Natural killer cell treated with Interleukin-12 subunit alpha and Interleukin-12 subunit beta and Interleukin-15 and Interleukin-18, amount 100 ng/mL, for 72 hours (primary cell): ENCODE data around the gene PKDREJ. TPM values are rescaled to one million over a fixed set of nuclear protein-coding genes. Genes with fewer than 3 reads are reported as not detected.

ENCODE experiments used
- ATAC-seq, 2 donors: fragments of 150-1000 bp; cut with Tn5 transposase in 1 of 2; sonication (Bioruptor Pico), chemical (Tn5 transposase) in 1 of 2; 2 replicates each; pipeline ENCODE4 v1.10.0; 2021
- DNase-seq: peaks from one replicate; pipeline ENCODE4 v3.0.0; 2022; ENCODE audit warnings: low spot score
- H3K27ac Mint-ChIP-seq, 2 donors: 1 replicate in 1 of 2; 2 replicates in 1 of 2; pipeline ENCODE4 v1.8.0; 2022; ENCODE audit warnings: mixed read lengths in 2 of 2, mild to moderate bottlenecking in 1 of 2, moderate library complexity in 1 of 2
- H3K27me3 Mint-ChIP-seq, 2 donors: 1 replicate in 1 of 2; 2 replicates in 1 of 2; pipeline ENCODE4 v1.8.0; 2022; ENCODE audit warnings: mixed read lengths in 2 of 2
- H3K36me3 Mint-ChIP-seq: one replicate; pipeline ENCODE4 v1.8.0; 2022; ENCODE audit warnings: mixed read lengths
- H3K4me1 Mint-ChIP-seq, 2 donors: 1 replicate in 1 of 2; 2 replicates in 1 of 2; pipeline ENCODE4 v1.8.0; 2022; ENCODE audit warnings: low read depth in 2 of 2, mixed read lengths in 2 of 2, mild to moderate bottlenecking in 1 of 2
- H3K4me3 Mint-ChIP-seq: one replicate; pipeline ENCODE4 v1.8.0; 2022; ENCODE audit warnings: mixed read lengths
- H3K9me3 Mint-ChIP-seq: 2 replicates; pipeline ENCODE4 v1.8.0; 2022; ENCODE audit warnings: mixed read lengths
- total RNA-seq, 2 donors: library from RNA; stranded (reverse); gene quantifications; one replicate each; pipeline ENCODE4 v1.2.3, GENCODE V29; 2022

PKDREJ gene
- total RNA-seq, 2 donors from 2014 or later = 0.07 TPM; not detected in 1

DNA sequence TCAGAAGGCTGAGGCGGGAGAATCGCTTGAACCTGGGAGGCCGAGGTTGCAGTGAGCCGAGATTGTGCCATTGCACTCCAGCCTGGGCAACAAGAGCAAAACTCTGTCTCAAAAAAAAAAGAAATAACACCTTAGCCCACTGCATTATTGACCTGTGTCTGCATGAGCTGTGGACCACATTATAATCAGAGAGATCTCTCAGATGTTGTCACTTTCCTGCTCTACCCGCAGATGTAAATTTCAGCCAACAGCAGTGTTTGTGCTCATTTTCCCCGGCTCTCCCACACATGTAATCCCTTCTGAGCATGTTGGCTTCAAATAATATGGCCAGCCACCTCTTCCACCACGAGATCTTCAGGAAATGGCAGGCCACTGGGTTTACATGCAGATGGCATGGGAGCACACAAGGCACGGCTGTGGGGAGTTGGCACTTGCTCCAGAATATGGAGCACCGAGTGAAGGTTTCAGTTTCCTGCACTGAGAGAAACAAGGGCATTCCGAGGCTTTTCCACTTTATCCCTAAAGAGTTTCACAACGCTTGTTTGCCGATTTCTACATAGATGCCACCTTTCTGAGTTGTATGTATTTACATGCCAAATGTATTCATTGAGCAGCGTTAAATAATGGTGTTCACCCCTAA, 32.8 kb downstream of the PKDREJ start:
- H3K9me3 Mint-ChIP-seq = no peaks in the 10 kb centered on the region
- peak overlapping the region in 1 of 2 donors; percentile 31 for H3K27ac Mint-ChIP-seq
- DNase-seq = no peak
- H3K27me3 Mint-ChIP-seq = no peaks in the 10 kb centered on the region
- ATAC-seq = peak in 1 of 2 donors; percentile 45
- H3K36me3 Mint-ChIP-seq = peaks cover 7% of the 10 kb centered on the region
- H3K4me3 Mint-ChIP-seq = peak overlapping the region; percentile 25
- peaks cover 10 to 12% of the 10 kb centered on the region in 2 donors for H3K4me1 Mint-ChIP-seq

DNA sequence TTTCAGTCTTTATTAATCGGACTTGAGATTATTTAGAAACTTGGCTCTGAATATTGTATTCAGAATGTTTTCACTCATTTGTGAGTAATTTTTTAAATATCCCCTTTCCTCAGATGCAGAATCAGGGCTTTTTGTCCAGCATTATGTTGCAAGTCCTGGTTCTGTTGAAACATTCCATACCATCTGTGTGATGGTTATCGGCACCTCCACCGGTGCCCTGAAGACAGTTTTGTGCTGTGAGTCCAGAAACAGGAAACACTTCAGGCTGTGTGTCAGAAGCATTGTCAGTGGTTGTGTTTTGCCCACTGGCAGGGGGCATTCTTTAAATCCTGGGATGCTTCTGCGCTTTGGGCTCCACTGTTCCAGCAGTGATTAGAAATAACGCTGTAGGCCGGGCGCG, 33.4 kb downstream of the PKDREJ start:
- DNase-seq (no peak), ATAC-seq (no peak)
- peaks cover 7% of the 10 kb centered on the region for H3K36me3 Mint-ChIP-seq
- no peak overlapping the region for H3K27ac Mint-ChIP-seq
- no peaks in the 10 kb centered on the region for H3K27me3 Mint-ChIP-seq
- no peaks in the 10 kb centered on the region for H3K9me3 Mint-ChIP-seq
- peaks cover 6 to 12% of the 10 kb centered on the region in 2 donors for H3K4me1 Mint-ChIP-seq
- H3K4me3 Mint-ChIP-seq = no peak overlapping the region

DNA sequence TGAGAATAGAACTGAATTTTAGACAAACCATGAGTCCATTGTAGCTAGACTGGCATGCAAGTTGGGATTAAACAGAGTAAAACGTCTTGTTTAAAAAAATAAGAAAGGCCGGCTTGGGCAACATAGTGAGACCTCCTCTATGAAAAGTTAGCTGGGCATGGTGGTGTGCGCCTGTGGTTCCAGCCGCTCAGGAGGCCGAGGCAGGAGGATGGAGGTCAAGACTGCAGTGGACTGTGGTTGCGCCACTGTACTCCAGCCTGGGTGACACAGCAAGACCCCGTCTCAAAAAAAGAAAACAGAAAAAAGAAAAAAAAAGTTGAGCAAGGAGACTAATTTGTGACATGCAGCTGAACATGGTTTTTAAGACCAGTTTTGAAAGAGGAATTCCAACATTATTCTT, 36.6 kb downstream of the PKDREJ start:
- H3K27ac Mint-ChIP-seq = no peak overlapping the region
- no peaks in the 10 kb centered on the region for H3K9me3 Mint-ChIP-seq
- H3K4me3 Mint-ChIP-seq = no peak overlapping the region
- DNase-seq (no peak), ATAC-seq (no peak)
- peaks cover 7% of the 10 kb centered on the region for H3K36me3 Mint-ChIP-seq
- H3K27me3 Mint-ChIP-seq = no peaks in the 10 kb centered on the region
- H3K4me1 Mint-ChIP-seq = peaks cover 4 to 12% of the 10 kb centered on the region in 2 donors

DNA sequence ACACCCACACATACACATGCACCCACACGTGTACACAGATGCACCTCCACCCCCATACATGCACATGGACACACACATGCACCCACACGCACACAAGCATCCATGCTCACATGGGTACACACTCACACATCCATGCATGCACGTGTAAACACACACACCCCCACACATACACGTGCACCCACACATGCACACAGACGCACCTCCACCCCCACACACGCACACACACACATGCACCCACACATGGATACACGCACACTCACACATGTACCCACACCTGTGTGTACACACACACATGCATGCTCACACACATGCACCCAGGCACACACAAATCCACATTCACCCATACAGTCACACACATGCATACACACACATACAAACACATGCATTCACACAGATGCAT, 37.5 kb downstream of the PKDREJ start:
- ATAC-seq (peak in 1 of 2 donors; percentile 6), DNase-seq (no peak)
- Mint-ChIP-seq H3K27me3 (no peaks in the 10 kb centered on the region), H3K36me3 (peaks cover 7% of the 10 kb centered on the region), H3K4me3 (no peak overlapping the region), H3K27ac (no peak overlapping the region), H3K4me1 (peaks cover 7 to 11% of the 10 kb centered on the region in 2 donors), H3K9me3 (no peaks in the 10 kb centered on the region)

DNA sequence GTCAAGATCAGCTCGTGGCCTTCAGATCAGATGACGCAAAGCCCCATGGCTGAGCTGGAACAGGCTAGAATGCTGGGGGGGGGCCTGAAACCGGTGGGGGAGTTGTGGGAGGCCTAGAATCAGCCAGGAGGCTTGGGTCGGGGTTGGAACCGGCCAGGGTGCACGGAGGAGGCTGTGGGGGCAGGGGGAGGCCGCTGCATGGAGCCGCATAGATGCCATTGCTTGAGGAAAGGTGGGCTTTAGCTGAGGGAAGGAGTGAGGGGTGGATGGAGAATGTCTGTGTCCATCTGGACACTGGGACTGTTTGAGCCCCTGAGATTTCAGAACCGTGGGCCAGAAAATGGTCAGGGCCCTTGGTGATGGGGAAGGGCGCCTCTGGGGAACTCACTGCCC, 38.2 kb downstream of the PKDREJ start:
- Mint-ChIP-seq H3K9me3 (no peaks in the 10 kb centered on the region), H3K27me3 (no peaks in the 10 kb centered on the region), H3K4me3 (no peak overlapping the region), H3K27ac (peak overlapping the region in 1 of 2 donors; percentile 26), H3K4me1 (peaks cover 3 to 7% of the 10 kb centered on the region in 2 donors), H3K36me3 (peaks cover 7% of the 10 kb centered on the region)
- DNase-seq = no peak
- ATAC-seq = no peak

DNA sequence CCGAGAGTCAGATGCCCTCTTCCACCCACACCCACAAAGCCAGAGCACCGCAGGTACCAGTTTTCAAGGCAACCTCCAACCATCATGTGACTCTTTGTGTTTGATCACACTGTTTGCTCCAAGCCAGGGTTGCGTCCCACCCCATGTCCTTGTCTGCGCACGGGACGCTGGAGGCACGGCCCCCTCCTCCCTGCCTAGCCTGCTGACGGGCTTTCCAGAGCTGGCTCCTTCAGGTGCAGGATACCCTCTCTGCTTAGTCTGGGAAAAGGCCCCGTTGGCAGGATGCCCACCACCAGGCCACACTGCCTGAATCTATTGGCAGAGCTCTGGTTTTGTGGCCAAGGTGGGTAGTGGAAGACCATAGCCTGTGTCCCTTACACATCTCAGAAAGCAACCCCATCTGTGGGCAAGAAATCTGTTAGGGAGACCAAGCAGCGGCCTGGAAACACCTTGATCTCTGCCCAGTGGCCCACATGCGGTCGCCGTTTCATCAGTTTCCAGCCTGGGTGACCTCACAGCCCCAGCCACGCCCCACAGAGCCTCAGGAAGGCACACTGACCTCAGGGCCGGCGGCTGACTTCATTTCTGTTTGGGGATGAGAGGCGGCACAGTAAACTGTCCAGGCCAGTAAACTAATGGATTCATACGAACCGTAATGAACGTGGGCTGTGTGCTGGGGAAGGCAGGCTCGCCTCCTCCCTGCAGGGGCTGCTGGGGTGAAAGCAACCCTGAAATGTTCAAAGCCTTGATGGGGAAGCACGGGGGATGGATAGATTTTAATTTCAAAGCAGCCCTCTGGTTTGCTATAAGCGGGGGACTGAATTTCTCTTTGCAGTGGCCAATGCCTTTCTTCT, 38.9 kb downstream of the PKDREJ start:
- peak in 1 of 2 donors; percentile 60 for ATAC-seq
- no peaks in the 10 kb centered on the region for H3K27me3 Mint-ChIP-seq
- H3K4me3 Mint-ChIP-seq = no peak overlapping the region
- peak overlapping the region in 1 of 2 donors; percentile 26 for H3K27ac Mint-ChIP-seq
- H3K4me1 Mint-ChIP-seq = peaks cover 7 to 12% of the 10 kb centered on the region in 2 donors
- peaks cover 7% of the 10 kb centered on the region for H3K36me3 Mint-ChIP-seq
- H3K9me3 Mint-ChIP-seq = no peaks in the 10 kb centered on the region
- DNase-seq = no peak

DNA sequence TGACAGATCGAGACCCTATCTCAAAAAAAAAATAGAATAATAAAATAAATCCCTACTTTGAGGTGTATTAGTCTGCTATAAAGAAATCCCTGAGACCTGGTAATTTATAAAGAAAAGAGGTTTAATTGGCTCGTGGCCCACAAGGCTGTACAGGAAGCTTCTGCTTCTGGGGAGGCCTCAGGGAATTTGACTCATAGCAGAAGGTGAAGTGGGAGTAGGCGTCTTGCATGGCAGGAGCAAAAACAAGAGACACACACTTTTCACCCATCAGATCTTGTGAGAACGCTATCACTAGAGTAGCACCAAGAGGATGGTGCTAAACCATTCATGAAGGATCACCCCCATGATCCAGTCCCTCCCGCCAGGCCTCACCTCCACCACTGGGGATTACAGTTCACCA, 42.2 kb downstream of the PKDREJ start:
- Mint-ChIP-seq H3K4me1 (peaks cover 7 to 10% of the 10 kb centered on the region in 2 donors), H3K36me3 (peaks cover 5% of the 10 kb centered on the region), H3K27me3 (no peaks in the 10 kb centered on the region), H3K4me3 (no peak overlapping the region), H3K9me3 (no peaks in the 10 kb centered on the region), H3K27ac (no peak overlapping the region)
- no peak for ATAC-seq
- DNase-seq = no peak

DNA sequence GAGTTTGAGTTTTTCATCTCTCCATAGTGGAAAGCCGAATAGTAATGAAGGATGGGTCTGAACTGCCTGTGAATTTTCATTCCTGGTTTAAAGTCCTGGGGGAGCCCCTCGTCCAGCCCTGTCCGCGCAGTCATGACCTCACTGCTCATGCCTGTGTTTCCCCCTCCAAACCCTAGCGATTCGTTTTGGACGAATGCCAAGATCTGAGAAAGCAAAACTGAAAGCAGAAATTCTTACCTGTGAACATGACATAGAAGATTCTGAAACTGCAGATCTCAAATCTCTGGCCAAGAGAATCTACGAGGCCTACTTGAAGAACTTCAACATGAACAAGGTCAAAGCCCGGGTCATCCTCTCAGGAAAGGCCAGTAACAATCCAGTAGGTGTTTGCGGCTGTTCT, 43.5 kb downstream of the PKDREJ start:
- no peak overlapping the region for H3K4me3 Mint-ChIP-seq
- peaks cover 6 to 9% of the 10 kb centered on the region in 2 donors for H3K4me1 Mint-ChIP-seq
- ATAC-seq (no peak), DNase-seq (no peak)
- no peaks in the 10 kb centered on the region for H3K9me3 Mint-ChIP-seq
- no peaks in the 10 kb centered on the region for H3K27me3 Mint-ChIP-seq
- no peak overlapping the region for H3K27ac Mint-ChIP-seq
- H3K36me3 Mint-ChIP-seq = no peaks in the 10 kb centered on the region

DNA sequence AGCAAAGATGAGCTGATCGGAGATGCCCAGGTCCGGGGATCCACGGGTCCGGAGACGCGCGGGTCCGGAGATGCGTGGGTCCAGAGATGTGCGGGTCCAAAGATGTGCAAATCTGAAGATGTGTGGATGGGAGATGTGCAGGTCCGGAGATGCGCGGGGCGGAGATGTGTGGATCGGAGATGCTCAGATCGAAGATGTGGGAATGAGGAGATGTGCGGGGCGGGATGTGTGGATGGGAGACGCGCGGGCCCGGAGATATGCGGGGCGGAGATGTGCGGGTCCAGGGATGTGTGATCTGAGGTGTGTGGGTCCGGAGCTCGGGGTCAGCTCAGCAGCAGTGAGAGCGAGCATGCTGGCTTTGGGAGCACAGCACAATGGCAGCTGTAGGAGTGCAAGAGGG, 48.5 kb downstream of the PKDREJ start:
- ATAC-seq (no peak), DNase-seq (no peak)
- H3K27ac Mint-ChIP-seq = no peak overlapping the region
- no peaks in the 10 kb centered on the region for H3K9me3 Mint-ChIP-seq
- no peak overlapping the region for H3K4me3 Mint-ChIP-seq
- no peaks in the 10 kb centered on the region for H3K27me3 Mint-ChIP-seq
- peaks cover 31% of the 10 kb centered on the region for H3K36me3 Mint-ChIP-seq
- H3K4me1 Mint-ChIP-seq = peaks cover 3 to 20% of the 10 kb centered on the region in 2 donors

DNA sequence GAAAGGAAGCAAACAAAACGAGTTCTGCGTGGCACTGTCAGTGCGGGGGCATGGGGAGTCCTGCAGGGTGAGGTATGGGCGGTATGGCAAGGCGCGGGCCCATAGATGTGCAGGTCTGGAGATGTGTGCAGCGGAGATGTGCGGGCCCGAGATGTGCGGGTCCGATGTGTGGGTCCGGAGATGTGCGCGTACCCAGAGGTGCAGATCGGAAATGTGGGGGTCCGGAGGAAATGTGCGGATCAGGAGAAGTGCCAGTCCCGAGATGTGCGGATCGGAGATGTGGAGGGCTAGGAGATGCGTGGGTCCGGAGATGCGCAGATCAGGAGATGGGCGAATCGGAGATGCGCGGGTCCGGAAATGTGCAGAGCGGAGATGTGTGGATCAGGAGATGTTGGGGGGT, 49.0 kb downstream of the PKDREJ start:
- peak overlapping the region in 1 of 2 donors; percentile 58 for H3K27ac Mint-ChIP-seq
- no peaks in the 10 kb centered on the region for H3K27me3 Mint-ChIP-seq
- H3K4me3 Mint-ChIP-seq = no peak overlapping the region
- no peak for ATAC-seq
- peaks cover 0 to 16% of the 10 kb centered on the region in 2 donors for H3K4me1 Mint-ChIP-seq
- H3K36me3 Mint-ChIP-seq = peaks cover 35% of the 10 kb centered on the region
- peaks cover 3% of the 10 kb centered on the region for H3K9me3 Mint-ChIP-seq
- DNase-seq = no peak

DNA sequence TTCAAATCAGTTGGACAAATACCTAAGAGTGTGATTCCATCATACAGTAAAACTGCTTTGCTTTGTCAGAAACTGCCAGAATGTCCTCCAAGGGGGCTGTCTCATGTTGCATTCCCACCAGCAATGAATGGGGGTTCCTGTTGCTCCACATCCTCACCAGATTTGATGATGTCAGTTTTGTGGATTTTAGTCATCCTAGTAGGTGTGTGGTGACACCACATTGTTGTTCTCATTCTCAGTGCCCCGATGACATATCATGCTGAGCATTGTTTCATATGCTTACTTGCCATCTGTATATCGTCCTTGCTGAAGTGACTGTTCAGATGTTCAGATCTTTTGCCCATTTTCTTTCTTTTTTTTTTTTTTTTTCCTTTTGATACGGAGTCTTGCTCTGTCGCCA, 50.1 kb downstream of the PKDREJ start:
- no peak overlapping the region for H3K4me3 Mint-ChIP-seq
- H3K4me1 Mint-ChIP-seq = peaks cover 0 to 19% of the 10 kb centered on the region in 2 donors
- peak overlapping the region in 1 of 2 donors; percentile 69 for H3K27ac Mint-ChIP-seq
- peaks cover 44% of the 10 kb centered on the region for H3K36me3 Mint-ChIP-seq
- H3K27me3 Mint-ChIP-seq = no peaks in the 10 kb centered on the region
- peak; percentile 81 to 86 for ATAC-seq
- H3K9me3 Mint-ChIP-seq = peaks cover 10% of the 10 kb centered on the region
- no peak for DNase-seq

DNA sequence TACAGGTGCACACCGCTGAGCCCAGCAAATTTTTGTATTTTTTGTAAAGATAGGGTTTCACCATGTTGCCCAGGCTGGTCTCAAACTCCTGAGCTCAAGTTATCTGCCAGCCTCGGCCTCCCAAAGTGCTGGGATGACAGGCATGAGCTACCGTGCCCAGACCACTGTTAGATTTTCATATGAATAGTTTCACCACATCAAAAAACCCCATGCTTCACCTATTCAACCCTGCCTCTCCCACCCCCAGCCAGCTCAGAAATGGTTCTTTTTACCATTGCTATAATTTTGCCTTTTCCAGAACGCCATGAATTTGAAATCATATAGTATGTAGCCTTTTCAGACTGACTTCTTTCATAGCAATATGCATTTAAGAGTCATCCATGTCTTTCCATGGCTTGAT, 50.9 kb downstream of the PKDREJ start:
- H3K36me3 Mint-ChIP-seq = peaks cover 44% of the 10 kb centered on the region
- H3K9me3 Mint-ChIP-seq = peaks cover 10% of the 10 kb centered on the region
- DNase-seq = no peak
- ATAC-seq = no peak
- H3K27ac Mint-ChIP-seq = peak overlapping the region; percentile 14 to 69
- peaks cover 0 to 19% of the 10 kb centered on the region in 2 donors for H3K4me1 Mint-ChIP-seq
- H3K27me3 Mint-ChIP-seq = no peaks in the 10 kb centered on the region
- H3K4me3 Mint-ChIP-seq = no peak overlapping the region

DNA sequence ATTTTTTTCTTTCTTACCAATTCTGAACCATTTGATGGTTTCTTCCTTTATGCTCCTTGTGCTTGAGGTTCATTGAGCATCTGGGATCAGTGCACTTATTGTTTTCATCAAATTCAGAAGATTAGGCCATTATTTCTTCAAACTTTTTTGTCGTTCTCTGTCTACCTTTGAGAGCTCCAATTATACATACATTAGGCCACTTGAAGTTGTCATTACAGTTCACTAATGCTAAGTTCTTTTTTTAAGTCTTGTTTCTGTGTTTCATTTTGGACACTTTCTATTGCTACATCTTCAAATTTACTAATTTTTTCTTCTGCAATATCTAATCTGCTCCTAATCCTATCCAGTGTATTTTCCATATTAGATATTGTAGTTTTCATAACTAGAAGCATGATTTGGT, 53.9 kb downstream of the PKDREJ start:
- peaks cover 0 to 15% of the 10 kb centered on the region in 2 donors for H3K4me1 Mint-ChIP-seq
- DNase-seq (no peak), ATAC-seq (no peak)
- H3K27me3 Mint-ChIP-seq = no peaks in the 10 kb centered on the region
- peaks cover 46% of the 10 kb centered on the region for H3K36me3 Mint-ChIP-seq
- H3K4me3 Mint-ChIP-seq = no peak overlapping the region
- no peak overlapping the region for H3K27ac Mint-ChIP-seq
- H3K9me3 Mint-ChIP-seq = peaks cover 10% of the 10 kb centered on the region
